ENCODE results near the gene COTL1. TPM values are rescaled to one million over a fixed set of nuclear protein-coding genes. Genes with fewer than 3 reads are reported as not detected.

The COTL1 gene
- total and polyA plus RNA-seq, 9 of the 15 experiments (the other 6 are each of a cell fraction or from before 2014, with no cell fraction given): 27.7 to 185 (median 72.5) TPM

DNA sequence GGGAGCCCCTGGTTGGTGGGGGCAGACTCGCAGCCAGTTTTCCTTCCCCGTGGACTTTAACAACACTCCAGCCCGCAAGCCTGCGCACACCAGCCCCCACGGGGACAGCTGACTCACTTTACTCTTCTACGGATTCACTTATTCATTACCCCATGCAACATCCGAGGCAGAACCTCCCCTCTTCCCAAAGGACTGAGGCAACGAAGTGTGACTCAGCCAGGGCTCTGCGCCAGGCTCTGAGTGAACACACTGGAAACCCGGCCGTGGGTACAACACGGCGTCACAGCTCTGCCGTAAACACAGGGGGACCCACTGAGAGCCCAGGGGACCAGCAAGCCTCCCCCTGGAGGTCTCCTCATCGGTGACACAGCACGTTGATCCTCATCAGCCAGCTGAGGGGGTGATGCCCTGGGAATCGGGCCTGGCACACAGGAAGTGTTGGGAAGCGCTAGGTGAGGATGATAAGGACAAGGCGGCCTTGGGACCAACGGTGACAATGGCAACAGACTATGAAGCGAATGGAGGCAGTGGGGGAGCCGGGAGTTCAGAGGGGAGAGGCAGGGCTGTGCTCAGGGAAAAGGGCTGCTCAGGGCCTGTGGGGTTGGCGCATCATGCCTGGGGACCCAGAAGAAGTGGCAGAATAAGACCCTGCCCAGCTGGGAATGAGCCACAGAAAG lies 14.6 kb downstream of the COTL1 start (continued):
- TF ChIP-seq, protein P1, sequence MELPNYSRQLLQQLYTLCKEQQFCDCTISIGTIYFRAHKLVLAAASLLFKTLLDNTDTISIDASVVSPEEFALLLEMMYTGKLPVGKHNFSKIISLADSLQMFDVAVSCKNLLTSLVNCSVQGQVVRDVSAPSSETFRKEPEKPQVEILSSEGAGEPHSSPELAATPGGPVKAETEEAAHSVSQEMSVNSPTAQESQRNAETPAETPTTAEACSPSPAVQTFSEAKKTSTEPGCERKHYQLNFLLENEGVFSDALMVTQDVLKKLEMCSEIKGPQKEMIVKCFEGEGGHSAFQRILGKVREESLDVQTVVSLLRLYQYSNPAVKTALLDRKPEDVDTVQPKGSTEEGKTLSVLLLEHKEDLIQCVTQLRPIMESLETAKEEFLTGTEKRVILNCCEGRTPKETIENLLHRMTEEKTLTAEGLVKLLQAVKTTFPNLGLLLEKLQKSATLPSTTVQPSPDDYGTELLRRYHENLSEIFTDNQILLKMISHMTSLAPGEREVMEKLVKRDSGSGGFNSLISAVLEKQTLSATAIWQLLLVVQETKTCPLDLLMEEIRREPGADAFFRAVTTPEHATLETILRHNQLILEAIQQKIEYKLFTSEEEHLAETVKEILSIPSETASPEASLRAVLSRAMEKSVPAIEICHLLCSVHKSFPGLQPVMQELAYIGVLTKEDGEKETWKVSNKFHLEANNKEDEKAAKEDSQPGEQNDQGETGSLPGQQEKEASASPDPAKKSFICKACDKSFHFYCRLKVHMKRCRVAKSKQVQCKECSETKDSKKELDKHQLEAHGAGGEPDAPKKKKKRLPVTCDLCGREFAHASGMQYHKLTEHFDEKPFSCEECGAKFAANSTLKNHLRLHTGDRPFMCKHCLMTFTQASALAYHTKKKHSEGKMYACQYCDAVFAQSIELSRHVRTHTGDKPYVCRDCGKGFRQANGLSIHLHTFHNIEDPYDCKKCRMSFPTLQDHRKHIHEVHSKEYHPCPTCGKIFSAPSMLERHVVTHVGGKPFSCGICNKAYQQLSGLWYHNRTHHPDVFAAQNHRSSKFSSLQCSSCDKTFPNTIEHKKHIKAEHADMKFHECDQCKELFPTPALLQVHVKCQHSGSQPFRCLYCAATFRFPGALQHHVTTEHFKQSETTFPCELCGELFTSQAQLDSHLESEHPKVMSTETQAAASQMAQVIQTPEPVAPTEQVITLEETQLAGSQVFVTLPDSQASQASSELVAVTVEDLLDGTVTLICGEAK (IDR thresholded peaks at IDR 0.05): no peak
- TF ChIP-seq, protein P1 (CRISPR knock-in tag; IDR thresholded peaks at IDR 0.05): no peak
- TF ChIP-seq RBBP5 (IDR thresholded peaks at IDR 0.05; ENCODE audit: borderline replicate concordance, insufficient read depth, low read length, poor library complexity, severe bottlenecking) (no peak), HNRNPLL (IDR thresholded peaks at IDR 0.05; ENCODE audit: low read depth, low read length, poor library complexity, severe bottlenecking) (no peak), CBX5 (IDR thresholded peaks at IDR 0.05; ENCODE audit: borderline replicate concordance, low read depth) (no peak), ZNF79 (CRISPR knock-in tag; IDR thresholded peaks at IDR 0.05; ENCODE audit: low read depth) (no peak), MNT (conservative IDR thresholded peaks at IDR 0.05) (peak in 1 of 2 experiments; percentile 29; a peak in 1 of 4 replicates), NCOA4 (IDR thresholded peaks at IDR 0.05; ENCODE audit: partially characterized antibody) (no peak), SMARCA5 (IDR thresholded peaks at IDR 0.05) (no peak), FOXP1 (CRISPR knock-in tag; IDR thresholded peaks at IDR 0.05) (no peak), ZNF175 (CRISPR knock-in tag; IDR thresholded peaks at IDR 0.05; ENCODE audit: low read depth) (no peak), POLR2B (IDR thresholded peaks at IDR 0.05; ENCODE audit: low read depth, partially characterized antibody) (no peak), STAG1 (CRISPR knock-in tag; IDR thresholded peaks at IDR 0.05; ENCODE audit: borderline replicate concordance) (no peak), CBFA2T3 (IDR thresholded peaks at IDR 0.05) (no peak), PTTG1 (tag; IDR thresholded peaks at IDR 0.05; ENCODE audit: low read depth) (no peak), DACH1 (IDR thresholded peaks at IDR 0.05; ENCODE audit: partially characterized antibody) (no peak), BHLHE40 (IDR thresholded peaks at IDR 0.05; ENCODE audit: low read length) (no peak), JUND (IDR thresholded peaks at IDR 0.05; ENCODE audit: borderline replicate concordance, low read depth, low read length) (peak; percentile 54; the same call in 1 of the 2 replicates), JUND (tag; IDR thresholded peaks at IDR 0.05; ENCODE audit: borderline replicate concordance, low read depth, low read length) (no peak)

Data from K562 (cell line).